Stomach (tissue), 9 donors: Measurements from ENCODE around the gene PTGIR. TPM values are rescaled to one million over a fixed set of nuclear protein-coding genes. Genes with fewer than 3 reads are reported as not detected.
A peak's percentile ranks its signal among the peaks of the same experiment; 100 is the strongest.

ENCODE experiments used
- DNase-seq, 2 donors: peaks; one replicate each; pipeline versions ENCODE4 v3.0.0 to v3.0.0-alpha.2; 2013 to 2019
- H3K27ac ChIP-seq, 5 donors: fragments of 200-600 bp in 4 of 5; sonication (generic) in 4 of 5; one replicate each; pipeline ENCODE4 v1.5.1; 2013 to 2019; ENCODE audit warnings: mild to moderate bottlenecking in 1 of 5, moderate library complexity in 1 of 5
- H3K27me3 ChIP-seq, 3 donors: fragments of 200-600 bp; sonication (generic); one replicate each; pipeline ENCODE4 v1.5.1; 2017 to 2019; ENCODE audit warnings: mixed run types in 1 of 3
- H3K36me3 ChIP-seq, 4 donors: fragments of 200-600 bp; sonication (generic); 1 replicate in 3 of 4; 2 replicates in 1 of 4; pipeline ENCODE4 v1.5.1; 2016 to 2019
- H3K4me1 ChIP-seq, 4 donors: fragments of 200-600 bp; sonication (generic); one replicate each; pipeline ENCODE4 v1.5.1; 2016 to 2019
- H3K4me3 ChIP-seq, 4 donors: fragments of 200-600 bp; sonication (generic) in 3 of 4; one replicate each; pipeline ENCODE4 v1.5.1; 2016 to 2019; ENCODE audit warnings: mild to moderate bottlenecking in 1 of 4
- H3K9me3 ChIP-seq, 4 donors: fragments of 200-600 bp; sonication (generic); one replicate each; pipeline ENCODE4 v1.5.1; 2016 to 2019
- EP300 ChIP-seq: sonication (generic); formaldehyde crosslinking; IDR thresholded peaks from one replicate; pipeline ENCODE4 v1.6.1; 2017; ENCODE audit warnings: antibody characterized with exemption
- POLR2A ChIP-seq, 4 donors: fragments of 450-650 bp; IDR thresholded peaks; one replicate each; pipeline ENCODE4 v1.6.1; 2016; ENCODE audit warnings: antibody characterized with exemption in 4 of 4, control low read depth in 2 of 4, mild to moderate bottlenecking in 1 of 4, moderate library complexity in 1 of 4
- POLR2AphosphoS5 ChIP-seq, 3 donors: sonication (generic); formaldehyde crosslinking; IDR thresholded peaks; one replicate each; pipeline ENCODE4 v1.6.1; 2016; ENCODE audit warnings: antibody characterized with exemption in 3 of 3
- WGBS, 5 donors: extraction: QIAGEN DNeasy Blood & Tissue Kit in 3 of 5; methylation state at CpG; one replicate each; pipeline versions ENCODE4 v1.1.5 to v1.1.7; 2013 to 2018; 5-methylcytosine and 5-hydroxymethylcytosine counted together
- intact Hi-C: fragments of 100-400 bp; cut with DNase I; formaldehyde crosslinking; loops from one replicate; pipeline ENCODE4 v1.15.1; 2023; ENCODE audit warnings: low total_unique reads
- polyA plus RNA-seq, 3 donors: library from polyadenylated mRNA; stranded (reverse); fragments of 200-250 nt; gene quantifications; one replicate each; pipeline ENCODE4 v1.2.3, GENCODE V29; 2013
- total RNA-seq, 5 donors: library from RNA; depleted of rRNA; stranded (reverse); fragments of >200 nt; gene quantifications; one replicate each; pipeline versions ENCODE4 v1.1.0 to v1.2.3, GENCODE V29; 2014 to 2016
- TF ChIP-seq, protein P1 (sequence below), 7 experiments: fragments of 450-650 bp in 4 of 7; fragments of 200-600 bp in 3 of 7; sonication (generic) in 3 of 7; IDR thresholded peaks; one replicate each; pipeline ENCODE4 v1.5.1; 2016 to 2019; ENCODE audit warnings: antibody characterized with exemption in 7 of 7, control low read depth in 2 of 7, mild to moderate bottlenecking in 1 of 7
- donor health status: healthy with polysubstance abuse.
- donor health status: Bipolar disorder and iron deficiency.
- donor health status: healthy.

The PTGIR gene
- total and polyA plus RNA-seq, 8 donors, result 1.6 to 6.7 (median 1.8) TPM; not detected in 2

DNA sequence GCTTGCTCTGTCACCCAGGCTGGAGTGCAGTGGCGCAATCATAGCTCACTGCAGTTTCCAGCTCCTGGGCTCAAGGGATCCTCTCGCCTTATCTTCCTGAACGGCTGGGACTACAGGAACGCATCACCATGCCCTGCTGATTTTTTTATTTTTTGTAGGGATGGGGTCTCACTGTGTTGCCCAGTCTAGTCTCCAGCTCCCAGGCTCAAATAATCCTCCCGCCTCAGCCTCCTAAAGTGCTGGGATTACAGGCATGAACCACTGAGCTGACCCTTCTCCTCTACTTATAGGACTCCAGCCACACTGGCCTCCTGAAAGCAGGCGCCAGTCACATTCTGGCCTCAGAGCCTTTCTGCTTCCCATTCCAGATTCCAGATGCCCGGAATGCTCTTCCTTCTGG, 25.6 kb upstream of the PTGIR start:
- intact Hi-C loops, result no loop called here
- H3K27ac ChIP-seq, result no peak overlapping the region
- DNase-seq, result no peak

DNA sequence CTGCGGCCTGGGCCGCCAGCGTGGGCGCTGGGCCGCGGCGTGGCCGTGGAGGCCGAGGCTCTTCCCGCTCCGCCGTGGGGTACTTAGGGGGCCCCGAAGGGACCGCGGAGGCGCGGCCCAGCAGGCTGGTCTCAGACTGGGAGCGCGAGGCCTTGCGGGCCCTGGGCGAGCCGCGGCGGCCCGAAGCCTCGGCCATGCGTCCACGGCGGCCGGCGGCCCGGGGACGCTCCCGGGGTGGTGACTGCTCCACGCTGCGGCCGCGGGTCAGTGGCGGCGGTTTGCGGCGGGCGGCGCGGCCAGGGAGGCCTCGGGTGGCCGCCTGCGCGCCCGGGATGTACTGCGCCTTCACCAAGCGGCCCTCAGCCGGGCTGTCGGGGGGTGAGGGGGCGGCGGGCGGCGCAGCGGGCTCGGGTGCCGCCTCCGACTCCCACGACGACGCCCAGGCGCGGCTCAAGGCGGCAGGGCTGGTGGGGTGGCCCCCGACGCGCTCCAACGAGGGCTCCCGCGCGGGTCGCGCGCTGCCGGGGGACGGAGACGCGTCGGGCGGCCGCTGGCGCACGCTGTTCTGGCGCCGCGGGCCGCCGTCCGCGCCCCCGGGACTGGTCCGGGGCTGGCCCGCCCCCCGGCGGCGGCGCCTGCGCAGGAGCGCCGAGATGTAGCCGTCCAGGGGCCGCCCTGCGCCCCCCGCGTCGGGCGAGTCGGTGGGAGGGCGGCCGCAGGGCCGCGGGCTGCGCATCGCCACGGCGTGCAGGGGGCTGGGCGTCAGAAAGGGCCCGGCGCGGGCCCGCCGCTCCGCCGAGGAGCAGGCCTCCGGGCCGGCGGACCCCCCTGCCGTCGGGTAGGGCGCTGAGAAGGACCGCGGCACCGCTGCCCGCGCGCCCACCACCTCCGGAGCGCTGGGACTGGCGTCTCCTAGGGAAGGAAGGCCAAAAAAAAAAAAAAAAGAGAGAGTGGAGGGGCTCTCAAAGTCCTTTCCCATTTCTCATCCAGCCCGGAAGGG, 24.4 kb upstream of the PTGIR start:
- H3K9me3 ChIP-seq, result peaks cover 0 to 14% (median 3%) of the 10 kb centered on the region in 4 donors
- DNase-seq, result no peak
- H3K27ac ChIP-seq, result peak overlapping the region in 1 of 5 donors; percentile 18
- peaks cover 0 to 21% (median 5%) of the 10 kb centered on the region in 4 donors for H3K36me3 ChIP-seq
- intact Hi-C loops, result no loop called here
- no peak overlapping the region for H3K4me3 ChIP-seq
- TF ChIP-seq POLR2AphosphoS5 (IDR thresholded peaks at IDR 0.05), result no peak
- TF ChIP-seq EP300, result no peak
- TF ChIP-seq, protein P1, sequence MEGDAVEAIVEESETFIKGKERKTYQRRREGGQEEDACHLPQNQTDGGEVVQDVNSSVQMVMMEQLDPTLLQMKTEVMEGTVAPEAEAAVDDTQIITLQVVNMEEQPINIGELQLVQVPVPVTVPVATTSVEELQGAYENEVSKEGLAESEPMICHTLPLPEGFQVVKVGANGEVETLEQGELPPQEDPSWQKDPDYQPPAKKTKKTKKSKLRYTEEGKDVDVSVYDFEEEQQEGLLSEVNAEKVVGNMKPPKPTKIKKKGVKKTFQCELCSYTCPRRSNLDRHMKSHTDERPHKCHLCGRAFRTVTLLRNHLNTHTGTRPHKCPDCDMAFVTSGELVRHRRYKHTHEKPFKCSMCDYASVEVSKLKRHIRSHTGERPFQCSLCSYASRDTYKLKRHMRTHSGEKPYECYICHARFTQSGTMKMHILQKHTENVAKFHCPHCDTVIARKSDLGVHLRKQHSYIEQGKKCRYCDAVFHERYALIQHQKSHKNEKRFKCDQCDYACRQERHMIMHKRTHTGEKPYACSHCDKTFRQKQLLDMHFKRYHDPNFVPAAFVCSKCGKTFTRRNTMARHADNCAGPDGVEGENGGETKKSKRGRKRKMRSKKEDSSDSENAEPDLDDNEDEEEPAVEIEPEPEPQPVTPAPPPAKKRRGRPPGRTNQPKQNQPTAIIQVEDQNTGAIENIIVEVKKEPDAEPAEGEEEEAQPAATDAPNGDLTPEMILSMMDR (IDR thresholded peaks at IDR 0.05), result no peak
- TF ChIP-seq POLR2A (IDR thresholded peaks at IDR 0.05), result no peak
- WGBS, 5 donors, result 25 to 68% (median 33%) methylated on average over 25 to 144 of the region's 144 CpGs
- peaks cover 0 to 32% (median 7%) of the 10 kb centered on the region in 4 donors for H3K4me1 ChIP-seq
- H3K27me3 ChIP-seq, result peaks cover 0 to 77% (median 33%) of the 10 kb centered on the region in 3 donors

More for the DNA sequence above, 25.6 kb upstream of the PTGIR start:
- peaks cover 0 to 83% (median 33%) of the 10 kb centered on the region in 3 donors for H3K27me3 ChIP-seq
- H3K4me1 ChIP-seq, result peaks cover 0 to 31% (median 10%) of the 10 kb centered on the region in 4 donors
- H3K36me3 ChIP-seq, result peaks cover 0 to 21% (median 5%) of the 10 kb centered on the region in 4 donors
- peaks cover 0 to 14% (median 3%) of the 10 kb centered on the region in 4 donors for H3K9me3 ChIP-seq
- H3K4me3 ChIP-seq, result no peak overlapping the region
- 82 to 87% (median 84%) methylated on average over 7 of the region's 7 CpGs for WGBS, 5 donors
- TF ChIP-seq POLR2AphosphoS5 (IDR thresholded peaks at IDR 0.05) (no peak), POLR2A (IDR thresholded peaks at IDR 0.05) (no peak), EP300 (no peak)
- TF ChIP-seq, protein P1 (IDR thresholded peaks at IDR 0.05), result no peak

DNA sequence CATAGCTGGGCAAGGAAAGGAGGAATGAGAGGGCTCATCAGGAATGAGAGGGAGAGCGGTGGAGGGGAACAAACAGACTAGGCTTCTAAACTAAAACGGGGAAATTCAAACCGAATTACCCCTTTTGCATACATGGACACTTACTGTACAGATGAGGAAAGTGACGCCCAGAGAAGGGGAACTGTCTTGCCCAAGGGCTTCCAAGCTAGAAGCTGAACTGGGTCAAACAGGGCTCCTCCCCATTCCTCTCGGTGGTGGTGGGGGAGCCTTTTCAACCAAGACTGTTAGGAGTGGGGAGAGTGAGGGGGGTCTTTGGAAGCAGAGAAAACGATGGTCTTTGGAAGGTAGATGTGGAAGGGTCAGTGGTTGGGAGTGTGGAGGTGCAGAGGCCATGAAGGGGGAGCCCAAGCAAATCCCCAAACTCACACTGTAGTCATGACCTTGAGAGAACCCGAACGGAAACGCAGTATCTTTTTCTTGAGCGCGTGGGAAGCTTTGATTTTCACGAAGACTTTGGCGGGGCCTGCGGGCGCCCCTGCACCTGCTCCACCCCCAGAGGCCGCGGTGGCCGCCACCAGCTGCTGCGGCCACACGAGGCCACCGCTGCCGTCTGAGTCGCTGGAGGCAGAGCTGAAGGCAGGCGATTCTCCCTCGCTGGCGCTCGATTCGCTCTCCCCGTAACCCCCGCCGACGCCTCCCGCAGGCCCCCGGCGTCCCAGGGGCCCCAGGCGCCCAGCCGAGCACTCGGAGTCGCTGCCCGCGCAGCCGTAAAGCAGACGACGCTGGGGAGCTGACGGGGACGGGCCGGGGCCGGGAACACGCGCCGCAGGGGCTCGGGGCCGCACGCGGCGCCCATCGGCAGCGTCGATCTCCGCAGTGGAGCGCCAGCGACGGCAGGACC, 23.4 kb upstream of the PTGIR start:
- peaks cover 0 to 14% (median 3%) of the 10 kb centered on the region in 4 donors for H3K9me3 ChIP-seq
- peaks cover 0 to 22% (median 3%) of the 10 kb centered on the region in 4 donors for H3K4me1 ChIP-seq
- peaks cover 0 to 21% (median 5%) of the 10 kb centered on the region in 4 donors for H3K36me3 ChIP-seq
- no peak for DNase-seq
- intact Hi-C loops, result no loop called here
- no peak overlapping the region for H3K4me3 ChIP-seq
- H3K27me3 ChIP-seq, result peaks cover 0 to 67% (median 33%) of the 10 kb centered on the region in 3 donors
- WGBS, 5 donors, result 20 to 61% (median 34%) methylated on average over 46 to 63 of the region's 63 CpGs
- TF ChIP-seq EP300, result no peak
- TF ChIP-seq, protein P1 (IDR thresholded peaks at IDR 0.05), result no peak
- TF ChIP-seq POLR2A (IDR thresholded peaks at IDR 0.05), result no peak
- TF ChIP-seq POLR2AphosphoS5 (IDR thresholded peaks at IDR 0.05), result no peak
- H3K27ac ChIP-seq, result peak overlapping the region in 1 of 5 donors; percentile 18
